M059J (cell line): Measurements from ENCODE around the gene NUP98. TPM values are rescaled to one million over a fixed set of nuclear protein-coding genes. Genes with fewer than 3 reads are reported as not detected.
A peak's percentile ranks its signal among the peaks of the same experiment; 100 is the strongest.
"Not testable (repeated sequence)": the region's sequence is repeated elsewhere in the genome, so short reads cannot be mapped to it uniquely, and the experiment has no call there.

ENCODE experiments used
- DNase-seq: peaks from one replicate; pipeline ENCODE4 v3.0.0-alpha.2; 2012; ENCODE audit warnings: low read depth
- total RNA-seq: library from RNA; depleted of rRNA; stranded (reverse); fragments of >200 nt; shearing (Covaris generic); gene quantifications from 2 replicates; pipeline ENCODE4 v1.2.3, GENCODE V29; 2014

NUP98 gene
- total RNA-seq, 1 experiment from 2014 or later: 133 TPM

DNA sequence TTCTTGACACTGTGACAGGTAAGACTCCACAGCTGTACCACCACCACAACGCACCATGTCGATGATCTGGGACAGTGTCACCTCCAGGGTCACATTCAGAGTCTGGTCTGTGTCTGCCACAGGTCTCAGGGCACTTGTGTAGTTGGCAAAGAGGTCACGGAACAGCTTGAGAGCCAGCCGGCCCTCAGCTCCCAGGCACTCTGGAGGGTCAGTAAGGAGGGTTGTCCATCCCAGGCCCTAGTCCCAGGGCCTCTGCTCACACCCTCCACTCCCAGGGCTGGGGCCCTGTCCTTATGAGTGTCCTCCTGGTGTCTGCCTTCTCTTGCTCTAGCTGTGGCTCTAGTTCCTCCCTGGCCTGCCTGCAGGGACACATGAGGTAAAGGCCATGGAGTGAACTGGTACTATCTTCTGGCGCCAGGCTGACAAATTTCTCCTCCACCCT, 127.6 kb downstream of the NUP98 start:
- no peak for DNase-seq

- DNase-seq: no peak
Observed at GRCh38 chr11:3669128-3669527, 128.2 kb downstream of the NUP98 start.

DNA sequence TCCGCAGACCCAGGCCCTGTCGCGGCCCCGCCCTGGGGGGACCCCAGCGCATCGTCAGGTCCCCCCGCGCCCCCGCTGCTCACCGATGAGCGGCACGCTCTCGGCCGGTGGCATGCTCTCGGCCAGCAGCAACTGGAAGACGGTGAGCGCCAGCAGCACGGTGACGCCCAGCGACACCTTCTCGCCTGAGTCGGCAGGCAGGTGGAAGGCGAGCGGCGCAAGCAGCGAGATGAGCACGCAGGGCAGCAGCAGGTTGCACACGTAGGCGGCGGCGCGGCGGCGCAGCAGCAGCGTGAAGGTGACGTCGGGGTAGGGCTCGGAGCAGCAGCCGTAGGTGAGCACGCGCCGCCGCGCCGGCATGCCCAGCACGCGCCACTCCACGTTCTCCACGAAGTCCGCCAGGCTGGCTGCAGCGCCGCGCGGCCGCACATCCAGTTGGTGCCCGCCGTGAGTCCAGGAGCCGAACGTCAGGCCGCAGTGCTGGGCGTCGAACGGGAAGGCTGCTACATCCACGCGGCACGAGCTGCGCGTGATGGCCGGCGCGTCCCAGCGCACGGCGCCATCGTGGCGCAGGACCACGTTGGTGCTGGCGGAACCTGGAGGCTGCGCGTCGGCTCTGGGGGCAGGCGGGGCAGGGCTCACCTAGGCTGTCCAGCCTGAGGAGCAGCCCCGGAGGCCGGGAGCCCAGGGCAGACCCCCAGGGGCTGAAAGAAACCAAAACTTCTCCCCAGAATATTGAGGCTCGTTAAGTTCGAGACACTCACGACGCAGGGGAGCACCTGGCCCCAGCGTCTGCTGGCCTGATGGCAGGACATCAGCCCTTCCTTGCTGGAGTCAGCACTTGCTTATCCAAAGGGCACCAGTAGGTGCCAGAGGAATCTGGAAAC, 130.0 kb downstream of the NUP98 start:
- no peak for DNase-seq

DNA sequence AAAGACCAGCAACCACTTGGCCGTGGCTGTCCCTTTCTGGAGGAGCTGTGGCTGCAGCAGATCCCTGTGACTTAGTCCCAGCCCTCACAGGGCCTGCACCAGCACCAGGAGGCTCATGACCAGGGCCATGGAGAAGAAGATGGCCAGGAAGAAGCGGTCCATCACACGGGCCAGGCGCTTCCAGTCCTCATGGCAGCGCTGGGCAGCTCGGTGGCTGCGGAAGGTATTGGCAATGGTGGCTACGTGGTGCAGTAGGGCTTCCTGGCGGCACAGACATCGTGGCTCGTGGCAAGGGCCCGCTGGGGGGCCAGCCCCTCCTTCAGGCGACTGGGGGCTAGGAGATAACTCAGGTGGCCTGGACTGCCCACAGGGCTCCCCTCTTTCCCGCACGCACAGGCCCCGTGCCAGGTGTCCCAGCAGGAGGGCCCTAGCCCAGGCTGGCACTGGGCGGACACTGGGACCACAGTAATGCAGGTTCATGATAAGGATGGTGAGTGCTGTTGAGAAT, 131.3 kb downstream of the NUP98 start:
- DNase-seq: no peak

- DNase-seq: no peak
Observed at GRCh38 chr11:3665336-3666022, 131.9 kb downstream of the NUP98 start.

- no peak for DNase-seq
Observed at GRCh38 chr11:3664032-3664630, 133.2 kb downstream of the NUP98 start.

GRCh38 chr11:3662856-3663255, 134.5 kb downstream of the NUP98 start:
- no peak for DNase-seq

- no peak for DNase-seq
Observed at GRCh38 chr11:3660960-3661359, 136.4 kb downstream of the NUP98 start.

DNA sequence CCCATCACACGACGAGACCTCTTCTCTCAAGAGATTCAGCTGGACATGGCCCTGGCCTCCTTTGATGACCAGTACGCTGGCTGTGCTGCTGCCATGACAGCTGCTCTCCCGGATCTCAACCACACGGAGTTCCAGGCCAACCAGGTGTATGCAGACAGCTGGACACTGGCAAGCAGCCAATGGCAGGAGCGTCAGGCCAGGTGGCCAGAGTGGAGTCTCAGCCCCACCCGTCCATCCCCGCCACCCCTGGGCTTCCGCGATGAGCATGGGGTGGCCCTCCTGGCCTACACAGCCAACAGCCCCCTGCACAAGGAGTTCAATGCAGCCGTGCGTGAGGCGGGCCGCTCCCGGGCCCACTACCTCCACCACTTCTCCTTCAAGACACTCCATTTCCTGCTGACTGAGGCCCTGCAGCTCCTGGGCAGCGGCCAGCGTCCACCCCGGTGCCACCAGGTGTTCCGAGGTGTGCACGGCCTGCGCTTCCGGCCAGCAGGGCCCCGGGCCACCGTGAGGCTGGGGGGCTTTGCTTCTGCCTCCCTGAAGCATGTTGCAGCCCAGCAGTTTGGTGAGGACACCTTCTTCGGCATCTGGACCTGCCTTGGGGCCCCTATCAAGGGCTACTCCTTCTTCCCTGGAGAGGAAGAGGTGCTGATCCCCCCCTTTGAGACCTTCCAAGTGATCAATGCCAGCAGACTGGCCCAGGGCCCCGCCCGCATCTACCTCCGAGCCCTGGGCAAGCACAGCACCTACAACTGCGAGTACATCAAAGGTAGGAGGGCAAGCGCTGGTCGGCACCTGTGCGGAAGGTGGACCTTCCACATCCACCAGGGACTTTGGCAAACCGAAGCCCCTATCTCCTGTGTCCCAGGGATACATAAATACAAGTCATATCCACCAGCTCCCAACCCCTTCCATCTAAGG, 137.5 kb downstream of the NUP98 start:
- DNase-seq: no peak

DNA sequence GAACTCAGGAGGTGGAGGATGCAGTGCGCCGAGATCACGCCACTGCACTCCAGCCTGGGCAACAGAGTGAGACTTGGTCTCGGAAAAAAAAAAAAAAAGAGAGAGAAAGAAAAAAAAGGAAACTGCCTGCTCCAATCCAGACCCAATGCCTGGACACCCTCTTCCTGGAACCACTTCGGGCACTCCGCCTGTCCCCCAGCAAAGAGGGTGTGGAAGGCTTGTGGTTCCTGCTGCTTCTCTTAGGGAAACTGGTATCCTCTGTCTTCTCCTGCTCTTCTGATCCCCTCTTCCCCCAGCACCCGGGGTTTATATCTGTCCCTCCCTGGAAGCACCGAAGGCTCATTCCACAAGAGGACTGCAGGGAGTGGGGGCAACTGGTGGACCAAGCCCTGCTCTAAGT, 139.1 kb downstream of the NUP98 start:
- DNase-seq: no peak

GRCh38 chr11:3657331-3657730, 140.0 kb downstream of the NUP98 start:
- not testable (repeated sequence) for DNase-seq

DNA sequence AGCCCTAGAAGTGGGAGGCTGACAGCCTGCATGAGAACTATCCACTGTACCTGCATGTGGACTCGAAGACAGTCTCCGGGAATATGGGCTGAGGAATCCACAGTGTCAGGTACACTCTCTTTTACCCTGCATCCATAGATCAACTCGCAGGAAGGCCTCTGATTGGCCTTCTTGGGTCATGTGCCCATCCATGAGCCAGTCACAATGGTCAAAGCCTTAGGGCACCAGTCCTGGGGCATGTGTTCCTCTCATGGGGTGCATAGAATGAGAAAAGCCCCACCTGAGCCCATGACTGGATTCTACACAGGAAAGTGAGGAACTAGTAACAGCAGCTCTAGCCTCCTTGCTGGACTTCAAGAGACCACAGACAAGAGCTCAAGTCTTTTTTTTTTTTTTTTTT, 141.8 kb downstream of the NUP98 start:
- no peak for DNase-seq

- not testable (repeated sequence) for DNase-seq
Observed at GRCh38 chr11:3652514-3652913, 144.8 kb downstream of the NUP98 start.

DNA sequence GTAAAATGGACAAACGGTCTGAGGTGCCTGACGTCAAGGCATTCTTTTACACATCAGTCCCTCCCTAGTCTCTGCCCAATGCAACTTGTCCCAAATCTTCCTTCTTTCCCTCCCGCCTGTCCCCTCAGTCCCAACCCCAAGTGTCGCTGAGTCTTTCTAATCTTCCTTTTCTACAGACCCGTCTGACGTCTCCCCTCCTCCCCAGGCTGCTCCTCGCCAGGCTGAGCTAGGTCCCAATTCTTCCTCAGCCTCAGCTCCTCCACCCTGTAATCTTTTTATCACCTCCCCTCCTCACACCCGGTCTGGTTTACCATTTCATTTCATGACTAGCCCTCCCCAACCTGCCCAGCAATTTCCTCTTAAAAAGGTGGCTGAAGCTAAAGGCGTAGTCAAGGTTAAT, 148.0 kb downstream of the NUP98 start:
- not testable (repeated sequence) for DNase-seq

DNA sequence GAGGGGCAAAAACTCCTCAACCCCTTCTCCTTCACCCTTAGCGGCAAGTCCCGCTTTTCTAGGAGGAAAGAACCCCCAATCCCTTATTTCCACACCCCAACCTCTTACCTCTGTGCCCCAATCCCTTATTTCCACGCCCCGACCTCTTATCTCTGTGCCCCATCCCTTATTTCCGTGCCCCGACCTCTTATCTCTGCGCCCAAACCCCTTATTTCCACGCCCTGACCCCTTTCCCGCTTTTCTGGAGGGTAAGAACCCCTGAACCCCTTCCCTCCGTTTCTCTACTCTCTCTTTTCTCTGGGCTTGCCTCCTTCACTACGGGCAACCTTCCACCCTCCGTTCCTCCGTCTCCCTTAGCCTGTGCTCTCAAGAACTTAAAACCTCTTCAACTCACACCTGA, 148.5 kb downstream of the NUP98 start:
- not testable (repeated sequence) for DNase-seq

DNA sequence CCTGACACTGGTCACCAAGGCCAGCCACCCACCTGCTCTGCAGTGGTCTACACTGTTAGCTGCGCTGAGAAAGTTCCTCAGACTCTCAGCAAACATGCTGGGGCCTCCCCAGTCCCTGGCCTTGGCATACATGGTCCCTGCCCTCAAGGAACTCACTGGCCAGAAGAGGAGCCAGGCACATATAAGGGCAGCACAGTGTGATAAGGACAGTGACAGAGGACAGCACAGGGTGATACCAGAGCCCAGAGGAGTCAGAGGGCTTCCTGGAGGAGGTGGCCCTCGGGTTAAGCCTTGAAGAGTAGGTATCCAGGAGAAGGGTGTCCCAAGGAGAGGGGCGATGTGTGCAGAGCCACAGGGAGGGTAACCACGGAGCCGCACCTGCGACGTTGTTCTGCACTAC, 151.8 kb downstream of the NUP98 start:
- no peak for DNase-seq

- no peak for DNase-seq
Observed at GRCh38 chr11:3644817-3645235, 152.5 kb downstream of the NUP98 start, which contains the start of gene ART1. Gene ART1, plus strand, starts transcription at chr11:3645128. Its CDS starts 14,086 bp downstream, at chr11:3659214.

DNA sequence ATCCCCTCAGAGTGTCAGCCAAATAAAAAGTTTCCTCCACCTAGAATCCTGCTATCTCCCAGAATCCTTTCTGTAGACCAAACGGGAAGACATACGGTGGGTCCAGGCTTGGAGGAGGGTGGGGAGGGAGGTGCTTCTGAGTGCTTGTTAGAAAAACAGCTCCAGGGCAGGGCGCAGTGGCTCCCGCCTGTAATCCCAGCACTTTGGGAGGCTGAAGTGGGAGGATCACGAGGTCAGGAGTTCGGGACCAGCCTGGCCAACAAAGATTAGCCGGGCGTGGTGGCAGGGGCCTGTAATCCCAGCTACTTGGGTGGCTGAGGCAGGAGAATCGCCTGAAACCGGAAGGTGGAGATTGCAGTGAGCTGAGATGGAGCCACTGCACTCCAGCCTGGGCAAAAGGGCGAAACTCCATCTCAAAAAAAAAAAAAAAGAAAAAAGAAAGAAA, 154.2 kb downstream of the NUP98 start:
- not testable (repeated sequence) for DNase-seq

GRCh38 chr11:3642071-3642951, 155.0 kb downstream of the NUP98 start:
- peak; percentile 66 for DNase-seq

- no peak for DNase-seq
Observed at GRCh38 chr11:3641701-3642070, 155.7 kb downstream of the NUP98 start, which contains the start of gene ART5. Gene ART5, minus strand, starts transcription at chr11:3641992. Its CDS starts 130 bp downstream, at chr11:3641862.
